ENCODE measurements around the gene EHMT1.
"Not testable (repeated sequence)": the region's sequence is repeated elsewhere in the genome, so short reads cannot be mapped to it uniquely, and the experiment has no call there.

The EHMT1 gene

DNA sequence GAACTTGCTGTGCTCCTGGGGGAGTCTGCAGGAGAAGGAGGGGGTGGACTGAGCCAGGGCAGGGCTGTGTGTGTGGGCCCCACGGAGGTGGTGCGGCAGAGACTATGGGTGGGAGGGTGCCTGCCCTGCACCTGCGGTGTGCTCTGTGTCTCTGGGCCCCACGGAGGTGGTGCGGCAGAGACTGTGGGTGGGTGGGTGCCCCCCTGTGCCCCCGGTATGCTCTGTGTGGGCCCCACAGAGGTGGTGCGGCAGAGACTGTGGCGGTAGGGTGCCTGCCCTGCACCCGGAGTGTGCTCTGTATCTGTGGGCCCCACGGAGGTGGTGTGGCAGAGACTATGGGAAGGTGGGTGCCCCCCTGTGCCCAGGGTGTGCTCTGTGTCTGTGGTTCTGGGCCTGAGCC lies 103.7 kb downstream of the EHMT1 start:
- DNase-seq, result no peak

DNA sequence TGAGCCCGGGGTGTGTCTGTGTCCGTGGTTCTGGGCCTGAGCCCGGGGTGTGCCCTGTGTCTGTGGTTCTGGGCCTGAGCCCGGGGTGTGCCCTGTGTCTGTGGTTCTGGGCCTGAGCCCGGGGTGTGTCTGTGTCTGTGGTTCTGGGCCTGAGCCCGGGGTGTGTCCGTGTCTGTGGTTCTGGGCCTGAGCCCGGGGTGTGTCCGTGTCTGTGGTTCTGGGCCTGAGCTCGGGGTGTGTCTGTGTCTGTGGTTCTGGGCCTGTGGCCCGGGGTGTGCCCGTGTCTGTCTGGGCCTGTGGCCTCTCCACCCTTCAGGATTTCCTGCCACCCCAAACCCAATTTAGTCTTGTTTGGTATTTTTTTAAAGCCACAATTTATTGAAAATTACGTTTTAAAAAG lies 104.6 kb downstream of the EHMT1 start:
- DNase-seq, result not testable (repeated sequence)

DNA sequence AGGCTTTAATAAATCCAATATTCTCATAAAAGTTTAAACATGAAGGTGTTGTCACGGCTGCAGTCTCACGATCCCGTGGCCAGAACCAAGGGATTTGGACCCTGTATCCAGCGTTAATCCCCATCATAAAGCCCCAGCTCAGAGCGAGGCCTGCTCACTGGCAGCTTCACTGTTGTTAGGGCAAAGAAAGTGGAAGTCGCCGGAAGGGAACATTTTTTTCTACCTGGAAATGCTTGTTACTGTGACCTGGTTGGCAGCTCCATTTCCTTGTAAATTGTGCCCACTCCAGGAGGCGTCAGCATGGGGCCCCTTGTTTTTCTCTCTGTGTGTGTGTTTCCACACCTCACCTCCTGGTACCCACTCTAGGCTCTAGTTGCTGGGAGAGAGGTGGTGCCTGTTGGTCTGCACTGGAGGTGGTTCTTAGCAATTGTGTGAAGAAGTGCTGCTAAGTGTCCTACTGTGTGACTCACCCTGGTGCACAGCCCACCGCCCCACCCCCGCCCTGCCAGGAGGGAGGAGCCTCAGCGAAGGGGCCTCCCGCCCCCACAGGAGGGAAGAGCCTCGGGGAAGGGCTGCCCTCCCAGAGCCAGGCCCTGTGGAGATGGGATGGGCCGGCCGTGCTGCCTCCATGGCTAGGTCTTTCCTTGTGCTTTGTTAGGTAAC lies 105.1 kb downstream of the EHMT1 start:
- peak; percentile 43 for DNase-seq

DNA sequence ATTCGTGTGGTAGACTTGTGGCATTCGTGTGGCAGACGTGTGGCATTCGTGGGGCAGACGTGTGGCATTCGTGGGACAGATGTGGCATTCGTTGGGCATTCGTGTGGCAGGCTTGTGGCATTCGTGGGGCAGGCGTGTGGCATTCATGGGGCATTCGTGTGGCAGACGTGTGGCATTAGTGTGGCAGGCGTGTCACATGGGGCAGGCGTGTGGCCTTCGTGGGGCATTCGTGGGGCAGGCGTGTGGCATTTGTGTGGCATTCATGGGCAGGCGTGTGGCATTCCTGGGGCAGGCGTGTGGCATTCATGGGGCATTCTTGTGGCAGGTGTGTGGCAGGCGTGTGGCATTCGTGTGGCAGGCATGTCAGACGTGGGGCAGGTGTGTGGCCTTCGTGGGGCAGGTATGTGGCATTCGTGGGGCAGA lies 106.0 kb downstream of the EHMT1 start:
- DNase-seq, result no peak

DNA sequence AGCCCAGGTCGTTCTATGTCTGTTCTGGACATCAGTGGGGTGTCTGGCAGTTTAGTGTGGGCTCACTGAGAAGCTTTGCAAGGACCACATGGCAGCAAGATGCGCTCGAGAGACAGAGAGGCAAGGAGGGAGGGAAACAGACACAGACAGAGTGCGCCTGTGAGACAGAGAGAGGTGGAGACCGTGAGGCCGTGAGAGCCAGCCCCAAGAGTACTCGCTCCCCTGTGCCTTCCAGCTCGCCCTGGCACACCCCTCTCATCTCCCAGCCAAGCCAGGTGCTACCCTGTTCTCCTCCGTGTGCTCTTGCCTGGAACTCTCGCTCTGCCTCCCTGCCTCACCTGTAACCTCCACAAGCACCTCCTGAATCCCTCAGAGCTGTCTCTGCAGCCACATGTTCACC lies 106.8 kb downstream of the EHMT1 start:
- no peak for DNase-seq

DNA sequence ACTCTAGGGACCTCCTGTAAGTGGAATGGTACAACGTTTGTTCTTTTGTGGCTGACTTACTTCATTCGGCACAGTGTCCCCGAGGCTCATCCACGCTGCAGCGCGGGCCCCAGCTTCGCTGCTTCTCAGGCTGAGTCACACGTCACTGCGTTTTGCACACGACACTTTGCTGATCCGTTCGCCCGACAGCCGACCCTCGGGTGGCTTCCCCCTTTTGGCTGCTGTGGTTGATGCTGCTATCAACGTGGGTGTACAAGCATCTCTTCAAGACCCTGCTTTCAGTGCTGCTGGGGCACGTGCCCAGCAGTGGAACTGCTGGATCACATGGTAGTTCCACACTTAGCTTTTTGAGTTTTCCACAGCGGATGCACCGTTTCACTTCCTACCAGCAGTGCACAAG lies 107.5 kb downstream of the EHMT1 start:
- not testable (repeated sequence) for DNase-seq

DNA sequence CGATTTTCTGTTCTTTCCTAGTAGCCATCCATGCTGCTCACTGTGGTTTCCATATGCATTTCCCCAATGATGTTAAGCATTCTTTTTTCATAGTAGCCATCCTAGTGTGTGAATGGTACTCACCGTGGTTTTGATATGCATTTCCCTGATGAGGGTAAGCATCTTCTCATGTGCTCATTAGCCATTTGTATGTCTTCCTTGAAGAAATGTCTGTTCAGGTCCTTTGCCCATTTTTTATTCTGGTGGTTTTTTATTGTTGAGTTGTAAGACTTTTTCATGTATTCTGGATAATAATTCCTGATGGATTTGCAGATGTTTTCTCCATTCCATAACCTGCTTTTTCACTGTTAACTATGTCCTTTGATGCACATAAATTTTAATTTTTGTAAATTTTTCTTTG lies 108.0 kb downstream of the EHMT1 start:
- no peak for DNase-seq

DNA sequence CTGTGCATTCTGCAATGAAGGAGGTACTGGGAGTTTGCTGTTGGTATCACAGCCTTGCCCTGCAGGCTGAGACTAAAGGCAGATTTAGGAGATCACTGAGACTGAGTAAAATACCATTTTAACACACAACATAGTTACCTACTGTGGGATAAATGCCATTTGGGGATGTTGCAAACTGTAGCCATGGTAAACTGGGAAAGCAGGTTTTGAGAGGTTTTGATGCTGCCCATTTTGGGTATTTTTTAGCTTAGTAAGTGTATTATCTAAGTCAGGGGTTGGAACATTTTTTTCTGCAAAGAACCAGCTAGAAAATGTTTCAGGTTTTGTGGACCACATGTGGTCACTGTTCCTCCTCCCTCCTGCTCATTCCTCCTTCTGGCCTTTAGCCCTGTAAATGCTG lies 108.9 kb downstream of the EHMT1 start:
- DNase-seq, result no peak

DNA sequence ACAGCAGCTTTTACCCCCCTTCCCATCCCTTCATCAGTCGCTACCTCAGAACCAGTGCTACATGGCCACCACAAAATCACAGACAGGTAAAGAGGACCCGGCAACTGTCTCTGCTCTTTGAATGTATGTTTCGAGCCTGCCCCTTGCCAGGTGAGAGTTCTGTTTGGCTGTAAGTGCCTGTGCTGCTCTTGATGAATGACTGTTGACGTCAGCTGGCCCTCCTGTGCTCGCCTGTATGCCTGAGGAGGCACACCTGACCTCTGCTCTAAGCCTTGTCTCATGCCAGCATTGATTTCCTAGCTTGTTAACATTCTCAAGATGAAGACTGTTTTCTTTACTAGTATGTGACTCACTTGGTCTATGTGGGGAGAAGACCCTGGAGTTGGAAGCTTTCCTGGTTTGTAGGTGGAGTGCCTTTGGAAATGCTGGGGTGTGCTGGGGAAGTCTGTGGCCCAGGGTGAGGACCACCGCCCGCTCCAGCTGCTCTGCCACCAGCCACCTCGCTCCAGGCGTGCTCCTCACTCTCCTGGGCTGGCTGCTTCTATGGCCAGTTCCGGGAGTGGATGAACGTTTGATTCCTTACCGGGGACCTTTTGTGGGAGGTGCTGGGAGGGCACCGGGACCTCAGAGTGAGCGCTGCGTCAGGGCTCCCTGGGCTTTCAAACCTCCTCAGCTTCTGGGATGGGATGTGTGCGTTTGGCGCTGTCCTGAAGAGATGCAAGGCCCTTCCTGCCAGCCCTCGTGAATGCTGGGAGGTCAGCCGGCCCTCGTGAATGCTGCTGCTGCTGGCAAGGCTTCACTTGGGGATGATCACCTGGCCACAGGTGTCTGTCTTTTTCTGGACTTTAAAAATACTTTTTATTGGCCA lies 109.9 kb downstream of the EHMT1 start:
- no peak for DNase-seq

DNA sequence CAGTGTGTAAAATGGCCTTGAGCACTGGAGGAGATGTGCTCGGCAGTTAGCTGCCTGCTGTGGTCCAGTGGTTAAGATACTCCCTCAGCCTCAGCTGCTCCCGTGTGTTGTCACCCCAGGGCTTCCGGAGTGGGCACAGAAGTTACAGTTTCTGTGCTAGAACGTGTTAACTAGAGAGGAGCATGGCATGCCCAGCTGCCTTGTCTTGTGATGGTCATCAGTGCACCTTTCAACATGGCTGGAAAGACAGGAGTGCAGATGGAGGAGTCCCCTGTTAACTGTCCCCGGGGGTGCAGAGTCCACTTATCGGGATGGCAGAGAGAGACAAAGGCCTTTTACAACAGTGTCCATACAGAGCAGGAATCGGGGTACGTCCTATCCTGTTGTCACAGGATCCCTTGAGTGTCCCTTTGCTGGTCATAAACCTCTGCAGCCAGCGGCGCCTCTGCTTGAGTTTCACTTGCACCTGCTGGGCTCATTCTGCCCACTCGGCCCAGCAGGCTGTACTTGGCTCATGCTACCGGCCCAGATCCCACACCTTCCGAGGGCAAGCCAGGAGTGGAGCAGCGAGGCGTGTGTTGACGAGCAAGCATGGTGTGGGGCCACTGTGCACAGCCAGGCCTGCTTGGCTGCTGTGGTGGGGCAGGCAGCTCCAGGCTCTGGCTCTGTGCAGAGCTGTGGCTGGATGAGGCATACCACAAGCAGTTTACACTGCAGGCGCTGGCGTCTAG lies 112.6 kb downstream of the EHMT1 start:
- no peak for DNase-seq

DNA sequence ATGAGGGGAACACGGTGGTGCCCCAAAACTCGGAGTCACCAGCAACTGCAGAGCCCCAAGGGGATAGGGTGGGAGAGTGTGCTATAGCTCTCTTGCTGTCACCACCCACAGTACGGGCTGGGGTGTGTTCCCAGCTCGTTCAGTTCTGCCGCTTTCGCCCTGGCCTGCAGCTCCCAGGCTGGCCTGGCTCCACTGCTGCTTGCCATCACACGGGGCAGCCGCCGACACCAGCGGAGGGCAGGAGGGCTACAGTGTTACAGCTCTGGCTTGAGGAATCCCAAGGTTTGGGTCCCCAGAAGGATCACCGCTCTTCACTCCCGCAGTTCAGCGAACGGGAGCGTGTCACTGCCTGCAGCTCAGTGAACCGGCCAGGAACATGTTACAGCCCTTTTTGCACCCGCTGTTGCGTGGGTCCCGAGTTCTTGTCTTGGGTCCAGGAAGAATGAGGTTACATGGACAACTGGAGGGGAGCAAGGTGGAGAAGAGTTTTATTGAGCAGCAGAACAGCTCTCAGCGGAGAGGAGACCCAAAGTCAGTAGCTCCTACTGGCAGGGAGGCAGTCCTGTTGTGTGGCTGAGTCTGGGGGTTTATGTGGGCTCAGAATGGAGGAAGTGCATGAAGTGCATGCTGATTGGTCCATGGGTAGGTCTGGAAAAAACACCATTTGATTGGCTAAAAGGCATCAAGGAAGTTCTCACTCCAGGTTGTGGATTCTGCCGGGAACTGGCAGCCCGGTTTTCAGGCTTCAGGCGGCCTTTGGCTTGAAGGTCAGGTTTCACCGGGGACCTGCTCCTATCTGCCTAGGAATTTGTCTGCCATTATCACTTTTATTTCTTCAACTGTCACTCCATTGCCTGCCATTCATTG lies 113.4 kb downstream of the EHMT1 start:
- no peak for DNase-seq

DNA sequence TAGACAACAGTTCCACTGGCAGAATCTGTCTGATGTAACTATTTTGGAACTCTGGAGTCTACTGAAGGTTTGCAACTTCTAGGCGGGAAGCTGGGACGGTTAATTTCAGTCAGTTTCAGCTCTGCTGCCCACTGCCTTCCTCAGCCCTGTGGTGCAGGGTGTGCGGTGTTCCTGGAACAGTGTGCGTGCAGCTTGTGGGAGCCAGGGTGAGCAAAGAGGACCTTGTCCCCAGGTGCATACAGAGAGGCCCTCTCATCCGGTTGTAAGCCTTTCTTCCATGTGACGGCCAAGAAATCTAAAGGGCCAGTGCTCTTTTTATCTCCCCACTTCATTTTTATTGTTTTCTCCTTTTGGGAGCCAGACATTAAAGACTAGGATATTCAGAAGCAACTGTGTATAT lies 114.6 kb downstream of the EHMT1 start:
- no peak for DNase-seq

DNA sequence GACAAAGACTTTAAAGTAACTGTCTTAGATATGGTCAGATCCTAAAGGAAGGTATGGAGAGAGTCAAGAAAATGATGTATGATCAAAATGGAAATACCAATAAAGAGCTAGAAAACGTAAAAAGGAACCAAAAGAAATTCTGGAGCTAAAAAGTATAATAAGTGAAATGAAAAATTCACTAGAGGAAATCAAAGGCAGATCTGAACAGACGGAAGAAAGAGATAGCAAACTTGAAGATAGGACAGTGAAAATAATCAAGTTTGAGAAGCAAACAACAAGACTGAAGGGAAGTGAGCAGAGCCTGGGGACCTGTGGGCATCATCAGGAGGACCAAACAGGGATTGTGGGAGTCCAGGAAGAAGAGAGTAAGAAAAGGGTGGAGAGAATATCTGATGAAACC lies 115.4 kb downstream of the EHMT1 start:
- no peak for DNase-seq

DNA sequence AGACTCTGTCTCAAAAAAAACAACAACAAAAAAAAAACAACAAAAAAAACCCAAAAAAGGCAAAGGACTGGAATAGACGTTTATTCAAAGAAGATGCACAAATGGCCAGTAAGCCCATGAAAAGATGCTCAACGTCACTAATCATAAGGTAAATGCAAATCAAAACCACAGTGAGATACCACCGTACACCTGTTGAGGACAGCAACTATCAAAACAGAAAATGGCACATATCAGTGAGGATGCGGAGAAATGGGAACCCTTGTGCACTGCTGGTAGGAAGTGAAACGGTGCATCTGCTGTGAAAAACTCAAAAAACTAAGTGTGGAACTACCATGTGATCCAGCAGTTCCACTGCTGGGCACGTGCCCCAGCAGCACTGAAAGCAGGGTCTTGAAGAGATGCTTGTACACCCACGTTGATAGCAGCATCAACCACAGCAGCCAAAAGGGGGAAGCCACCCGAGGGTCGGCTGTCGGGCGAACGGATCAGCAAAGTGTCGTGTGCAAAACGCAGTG lies 119.4 kb downstream of the EHMT1 start:
- not testable (repeated sequence) for DNase-seq

DNA sequence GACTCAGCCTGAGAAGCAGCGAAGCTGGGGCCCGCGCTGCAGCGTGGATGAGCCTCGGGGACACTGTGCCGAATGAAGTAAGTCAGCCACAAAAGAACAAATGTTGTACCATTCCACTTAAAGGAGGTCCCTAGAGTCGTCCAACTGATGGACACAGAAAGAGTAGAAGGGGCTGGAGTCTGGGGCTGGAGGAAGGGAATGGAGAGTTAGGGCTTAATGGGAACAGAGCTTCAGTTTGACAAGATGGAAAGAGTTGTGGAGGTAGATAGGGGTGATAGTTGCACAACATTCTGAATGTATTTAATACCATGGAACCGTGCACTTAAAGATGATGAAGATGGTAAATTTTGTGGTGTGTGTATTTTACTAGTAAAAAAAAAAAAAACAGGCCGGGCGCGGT lies 119.9 kb downstream of the EHMT1 start:
- DNase-seq, result no peak

DNA sequence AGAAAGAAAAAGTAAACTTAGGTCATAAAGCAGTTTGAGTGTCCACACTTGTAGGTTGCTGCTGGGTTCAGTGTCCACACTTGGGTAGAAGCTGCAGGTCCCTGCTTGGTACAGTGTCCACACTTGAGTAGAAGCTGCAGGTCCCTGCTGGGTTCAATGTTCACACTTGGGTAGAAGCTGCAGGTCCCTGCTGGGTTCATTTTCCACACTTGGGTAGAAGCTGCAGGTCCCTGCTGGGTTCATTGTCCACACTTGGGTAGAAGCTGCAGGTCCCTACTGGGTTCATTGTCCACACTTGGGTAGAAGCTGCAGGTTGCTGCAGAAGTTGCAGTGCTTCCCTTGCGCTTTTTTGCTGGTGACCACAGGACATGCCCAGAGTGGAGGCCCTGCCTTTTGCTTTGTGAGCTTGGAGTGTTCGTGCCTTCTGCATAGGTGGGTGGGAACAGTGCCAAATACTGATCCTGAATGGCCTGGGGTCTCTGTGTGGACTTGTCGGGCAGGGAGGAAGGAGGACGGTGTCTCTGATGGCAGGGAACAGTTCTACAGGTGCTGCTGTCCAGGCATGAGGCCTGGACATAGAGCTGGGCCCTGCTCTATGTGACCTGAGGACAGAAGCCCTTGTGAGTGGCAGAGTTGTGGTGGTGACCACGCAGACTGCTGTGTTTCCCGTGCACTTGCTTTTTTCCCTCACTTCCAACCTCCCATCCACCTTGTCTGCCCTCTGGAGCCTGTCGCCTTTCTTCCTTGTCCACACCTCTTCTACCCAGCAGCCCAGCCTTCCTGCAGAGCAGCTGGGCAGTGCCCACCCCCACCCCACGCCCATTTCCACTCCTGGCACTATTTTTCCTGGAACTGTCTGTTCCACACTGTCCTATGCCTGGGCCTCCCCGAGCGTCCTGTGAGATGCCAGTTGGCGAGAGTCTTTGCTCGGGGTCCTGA lies 120.8 kb downstream of the EHMT1 start:
- peak; percentile 30 for DNase-seq

DNA sequence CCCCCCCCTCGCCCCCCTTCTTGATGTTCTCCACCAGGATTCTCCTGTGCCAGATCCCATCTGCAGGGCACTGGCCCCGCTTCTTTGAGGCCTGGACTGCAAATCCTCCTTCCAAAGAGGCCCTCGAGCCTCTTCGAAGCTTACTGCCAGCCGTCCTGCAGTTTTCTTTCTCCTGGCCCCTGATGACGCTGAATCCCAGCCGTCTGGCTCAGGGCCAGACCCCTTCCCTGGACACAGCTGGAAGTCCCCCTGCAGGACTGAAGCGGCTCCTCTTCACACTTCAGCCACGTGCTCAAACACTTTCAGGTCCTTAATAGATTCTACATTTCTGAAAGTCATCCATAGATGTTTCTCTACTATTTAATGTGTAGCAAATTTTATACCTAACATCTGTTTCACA lies 121.5 kb downstream of the EHMT1 start:
- DNase-seq, result peak; percentile 83

DNA sequence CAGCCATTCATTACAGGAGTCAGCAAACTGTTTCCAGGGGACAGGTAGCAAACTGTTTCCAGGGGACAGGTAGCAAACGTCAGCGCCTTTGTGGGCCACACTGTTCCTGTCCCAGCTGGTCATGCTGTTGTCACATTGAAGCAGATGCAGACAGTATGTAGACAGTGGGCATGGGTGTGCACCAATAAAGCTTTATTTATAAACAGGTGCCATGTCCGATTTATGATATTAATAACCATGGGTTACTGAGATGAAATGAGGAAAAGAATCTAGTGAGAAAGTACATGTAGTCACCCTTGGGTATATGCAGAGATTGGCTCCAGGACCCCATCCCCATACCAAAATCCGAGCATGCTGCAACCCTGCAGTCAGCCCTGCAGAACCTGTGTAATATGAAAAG lies 122.5 kb downstream of the EHMT1 start:
- DNase-seq, result no peak

DNA sequence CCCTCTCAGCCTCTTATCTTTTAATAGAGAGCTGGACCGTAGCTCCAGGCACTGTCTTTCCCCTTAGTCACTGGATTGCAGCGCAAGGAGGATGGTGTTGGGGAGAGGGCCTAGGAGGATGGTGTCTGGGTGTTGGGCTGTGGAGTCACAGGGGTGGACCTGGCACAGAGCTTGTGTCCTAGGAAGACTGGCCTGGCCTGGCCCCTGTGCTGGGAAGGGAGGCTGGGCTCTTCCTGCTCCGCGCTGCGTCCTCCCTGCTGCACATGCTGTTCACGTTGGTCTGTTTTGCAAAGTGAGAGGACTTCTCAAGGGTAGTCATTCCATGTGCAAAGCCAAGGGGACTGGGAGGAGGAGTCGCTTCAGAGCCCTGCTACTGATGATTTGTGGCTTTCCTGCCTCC lies 123.9 kb downstream of the EHMT1 start:
- no peak for DNase-seq

DNA sequence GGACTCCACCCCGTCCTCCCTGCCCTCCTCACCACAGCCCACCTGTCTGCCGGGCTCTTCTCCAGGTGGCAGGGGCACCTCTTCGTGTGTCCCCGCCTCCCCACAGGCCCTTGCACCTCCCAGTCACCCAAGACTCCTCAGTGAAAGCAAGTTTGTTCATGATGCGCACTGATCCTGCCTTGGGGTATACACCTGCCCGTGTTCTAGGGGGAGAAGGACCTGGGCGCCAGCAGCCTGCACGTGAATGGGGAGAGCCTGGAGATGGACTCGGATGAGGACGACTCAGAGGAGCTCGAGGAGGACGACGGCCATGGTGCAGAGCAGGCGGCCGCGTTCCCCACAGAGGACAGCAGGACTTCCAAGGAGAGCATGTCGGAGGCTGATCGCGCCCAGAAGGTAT lies 124.9 kb downstream of the EHMT1 start:
- DNase-seq, result no peak

DNA sequence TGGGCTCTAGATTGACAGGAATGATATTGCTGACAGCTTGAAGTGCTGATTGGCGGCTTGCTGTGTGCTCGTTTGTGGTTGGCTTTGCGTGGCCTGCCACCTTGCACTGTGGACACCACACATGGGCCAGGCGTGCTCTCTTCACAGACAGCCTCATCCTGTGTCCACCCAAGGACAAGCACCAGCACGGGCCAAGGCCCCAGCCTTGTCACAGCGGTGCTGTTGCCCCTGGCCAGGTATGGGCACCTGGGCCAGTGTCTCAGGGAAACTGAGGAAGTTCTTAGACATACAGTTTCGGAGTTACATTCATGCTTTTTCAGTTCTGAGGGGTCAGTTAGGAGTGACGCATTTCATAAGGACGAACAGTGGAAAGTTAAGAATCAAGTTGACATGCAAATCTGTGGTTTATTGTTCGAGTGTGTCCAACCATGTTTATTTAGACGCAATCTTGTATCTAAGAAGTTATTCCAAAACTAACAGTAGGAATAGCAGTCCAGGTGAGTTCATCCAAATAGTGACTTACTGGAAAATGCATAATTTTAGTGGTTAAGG lies 125.9 kb downstream of the EHMT1 start:
- DNase-seq, result no peak

Measured in NCI-H69 (cell line).